Tibial artery (tissue), 4 donors: Measurements from ENCODE around the gene CPNE4.

ENCODE experiments used
- DNase-seq, 2 donors: peaks; one replicate each; pipeline ENCODE4 v3.0.0-alpha.2; 2019
- H3K27ac ChIP-seq, 2 donors: fragments of 200-600 bp; sonication (generic) in 1 of 2; 1 replicate in 1 of 2; 2 replicates in 1 of 2; pipeline ENCODE4 v1.5.1; 2018 to 2019; ENCODE audit warnings: mild to moderate bottlenecking in 1 of 2
- H3K27me3 ChIP-seq, 2 donors: fragments of 200-600 bp; sonication (generic) in 1 of 2; one replicate each; pipeline versions ENCODE4 v1.5.1 to v1.6.0; 2016 to 2019
- H3K36me3 ChIP-seq, 3 donors: fragments of 200-600 bp; sonication (generic) in 2 of 3; one replicate each; pipeline ENCODE4 v1.5.1; 2016 to 2019; ENCODE audit warnings: mild to moderate bottlenecking in 2 of 3
- H3K4me1 ChIP-seq, 4 donors: fragments of 200-600 bp; sonication (generic) in 2 of 4; 1 replicate in 3 of 4; 2 replicates in 1 of 4; pipeline ENCODE4 v1.5.1; 2016 to 2019
- H3K4me3 ChIP-seq, 2 donors: fragments of 200-600 bp; sonication (generic) in 1 of 2; 1 replicate in 1 of 2; 2 replicates in 1 of 2; pipeline ENCODE4 v1.5.1; 2018 to 2019; ENCODE audit warnings: mild to moderate bottlenecking in 2 of 2
- H3K9me3 ChIP-seq, 3 donors: fragments of 200-600 bp; sonication (generic) in 1 of 3; one replicate each; pipeline ENCODE4 v1.5.1; 2016 to 2019
- intact Hi-C: fragments of 100-400 bp; cut with DNase I; formaldehyde crosslinking; loops from one replicate; pipeline ENCODE4 v1.15.0; 2023; ENCODE audit warnings: low total_unique reads
- TF ChIP-seq, protein P1 (sequence below), 2 experiments: fragments of 200-600 bp in 1 of 2; fragments of 450-650 bp in 1 of 2; IDR thresholded peaks; one replicate each; pipeline ENCODE4 v1.5.1; 2017 to 2019; ENCODE audit warnings: antibody characterized with exemption in 2 of 2, mild to moderate bottlenecking in 1 of 2, moderate library complexity in 1 of 2

The CPNE4 gene

DNA sequence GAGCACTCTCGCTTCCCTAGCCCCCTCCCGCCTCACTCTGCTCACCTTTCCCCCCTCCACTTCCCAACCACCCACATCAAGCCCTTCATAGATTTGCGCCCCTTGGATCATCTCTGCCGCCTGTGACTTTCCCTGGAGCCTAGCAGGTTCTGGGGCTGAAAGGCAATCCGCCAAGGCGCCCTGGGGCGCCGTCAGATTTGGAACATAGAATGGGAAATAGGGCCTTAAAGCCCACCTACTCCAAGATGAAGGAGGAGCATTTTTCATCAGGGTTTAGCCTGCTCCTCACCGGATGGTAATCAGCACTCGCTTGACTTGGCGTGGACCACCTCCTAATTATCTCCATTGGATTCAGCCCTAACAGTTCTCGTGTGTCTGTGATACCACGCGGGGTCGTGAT is 1.3 kb downstream of the CPNE4 start:
- DNase-seq: no peak
- TF ChIP-seq, protein P1, sequence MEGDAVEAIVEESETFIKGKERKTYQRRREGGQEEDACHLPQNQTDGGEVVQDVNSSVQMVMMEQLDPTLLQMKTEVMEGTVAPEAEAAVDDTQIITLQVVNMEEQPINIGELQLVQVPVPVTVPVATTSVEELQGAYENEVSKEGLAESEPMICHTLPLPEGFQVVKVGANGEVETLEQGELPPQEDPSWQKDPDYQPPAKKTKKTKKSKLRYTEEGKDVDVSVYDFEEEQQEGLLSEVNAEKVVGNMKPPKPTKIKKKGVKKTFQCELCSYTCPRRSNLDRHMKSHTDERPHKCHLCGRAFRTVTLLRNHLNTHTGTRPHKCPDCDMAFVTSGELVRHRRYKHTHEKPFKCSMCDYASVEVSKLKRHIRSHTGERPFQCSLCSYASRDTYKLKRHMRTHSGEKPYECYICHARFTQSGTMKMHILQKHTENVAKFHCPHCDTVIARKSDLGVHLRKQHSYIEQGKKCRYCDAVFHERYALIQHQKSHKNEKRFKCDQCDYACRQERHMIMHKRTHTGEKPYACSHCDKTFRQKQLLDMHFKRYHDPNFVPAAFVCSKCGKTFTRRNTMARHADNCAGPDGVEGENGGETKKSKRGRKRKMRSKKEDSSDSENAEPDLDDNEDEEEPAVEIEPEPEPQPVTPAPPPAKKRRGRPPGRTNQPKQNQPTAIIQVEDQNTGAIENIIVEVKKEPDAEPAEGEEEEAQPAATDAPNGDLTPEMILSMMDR (IDR thresholded peaks at IDR 0.05): no peak
- H3K27me3 ChIP-seq: peaks cover 0 to 40% of the 10 kb centered on the region in 2 donors
- H3K9me3 ChIP-seq: no peaks in the 10 kb centered on the region
- peak overlapping the region in 1 of 2 donors; percentile 38 for H3K4me3 ChIP-seq
- peaks cover 0 to 9% (median 4%) of the 10 kb centered on the region in 4 donors for H3K4me1 ChIP-seq
- intact Hi-C loops: loop anchor here (10.0 kb wide), 1 partner anchor 239 kb away; no protein-coding TSS in a partner anchor
- H3K36me3 ChIP-seq: no peaks in the 10 kb centered on the region
- no peak overlapping the region for H3K27ac ChIP-seq

DNA sequence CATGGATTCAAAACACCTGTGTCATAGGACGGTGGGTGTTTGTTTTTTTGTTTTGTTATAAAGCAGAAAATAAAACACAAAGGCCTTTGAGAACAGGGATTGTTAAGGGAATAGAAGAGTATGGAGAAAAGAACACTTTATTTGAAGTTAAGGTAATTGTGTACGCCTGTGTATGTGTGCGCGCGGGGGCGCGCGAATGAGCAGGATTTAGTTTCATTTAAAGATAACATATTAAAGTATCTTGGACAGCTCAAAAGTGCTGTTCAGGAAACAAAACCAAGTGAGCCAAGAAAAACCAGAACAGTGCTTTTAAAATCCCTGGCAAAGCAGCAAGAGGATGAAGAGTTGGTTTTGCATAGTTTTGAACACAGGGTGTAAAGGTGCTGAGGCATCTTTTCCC is 1.9 kb downstream of the CPNE4 start:
- H3K27me3 ChIP-seq: peaks cover 0 to 40% of the 10 kb centered on the region in 2 donors

GRCh38 chr3:132029182-132029902 is 5.5 kb downstream of the CPNE4 start:
- H3K27ac ChIP-seq: no peak overlapping the region
- intact Hi-C loops: no loop called here

More for the DNA sequence above, 1.9 kb downstream of the CPNE4 start:
- no peaks in the 10 kb centered on the region for H3K36me3 ChIP-seq
- H3K27ac ChIP-seq: no peak overlapping the region
- intact Hi-C loops: loop anchor here (10.0 kb wide), 1 partner anchor 238 kb away; no protein-coding TSS in a partner anchor
- no peaks in the 10 kb centered on the region for H3K9me3 ChIP-seq
- H3K4me3 ChIP-seq: no peak overlapping the region
- H3K4me1 ChIP-seq: peaks cover 0 to 9% (median 4%) of the 10 kb centered on the region in 4 donors
- TF ChIP-seq, protein P1 (IDR thresholded peaks at IDR 0.05): no peak
- DNase-seq: no peak

GRCh38 chr3:132022914-132023313 is 11.9 kb downstream of the CPNE4 start:
- no peak for DNase-seq
- no peaks in the 10 kb centered on the region for H3K4me1 ChIP-seq
- H3K27ac ChIP-seq: no peak overlapping the region
- H3K36me3 ChIP-seq: no peaks in the 10 kb centered on the region
- intact Hi-C loops: no loop called here
- TF ChIP-seq, protein P1 (IDR thresholded peaks at IDR 0.05): no peak
- H3K27me3 ChIP-seq: no peaks in the 10 kb centered on the region
- H3K9me3 ChIP-seq: no peaks in the 10 kb centered on the region
- no peak overlapping the region for H3K4me3 ChIP-seq

More at GRCh38 chr3:132029182-132029902, 5.5 kb downstream of the CPNE4 start:
- TF ChIP-seq, protein P1 (IDR thresholded peaks at IDR 0.05): peak; percentile 57 to 70
- no peaks in the 10 kb centered on the region for H3K36me3 ChIP-seq
- peaks cover 0 to 4% (median under 1%) of the 10 kb centered on the region in 4 donors for H3K4me1 ChIP-seq
- DNase-seq: peak; percentile 76 to 78
- H3K4me3 ChIP-seq: no peak overlapping the region
- peaks cover 0 to 9% of the 10 kb centered on the region in 2 donors for H3K27me3 ChIP-seq
- H3K9me3 ChIP-seq: no peaks in the 10 kb centered on the region

- Histone ChIP-seq H3K9me3 (no peaks in the 10 kb centered on the region), H3K27ac (no peak overlapping the region), H3K4me1 (no peaks in the 10 kb centered on the region), H3K4me3 (no peak overlapping the region), H3K36me3 (no peaks in the 10 kb centered on the region), H3K27me3 (no peaks in the 10 kb centered on the region)
- TF ChIP-seq, protein P1 (IDR thresholded peaks at IDR 0.05): no peak
- intact Hi-C loops: no loop called here
- no peak for DNase-seq
Measured at GRCh38 chr3:132020058-132020457, 14.8 kb downstream of the CPNE4 start.
